Measurements from ENCODE around the gene NTM.

The NTM gene

DNA sequence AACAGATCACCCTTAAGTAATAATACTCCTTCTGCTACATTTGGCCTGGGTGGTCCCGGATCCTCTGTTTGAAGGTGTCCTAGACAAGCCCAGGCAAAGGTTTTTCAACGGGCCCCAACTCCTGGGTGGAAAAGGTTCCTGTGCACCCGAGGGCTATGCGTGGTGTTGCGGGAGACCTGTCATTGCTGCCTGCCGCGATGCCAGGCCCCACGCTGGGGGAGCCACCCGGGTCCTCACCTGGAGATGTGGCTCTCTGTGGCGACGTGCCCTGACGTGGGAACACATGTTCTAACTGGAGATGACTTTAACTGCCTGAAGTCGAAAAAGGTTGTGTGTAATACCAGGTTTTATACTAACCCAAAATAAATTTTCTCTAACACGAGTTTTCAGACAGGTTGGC lies 467.1 kb downstream of the NTM start:
- Histone ChIP-seq H3K9me3 (ENCODE audit: control insufficient read depth, insufficient read depth, low read length) (no peaks in the 10 kb centered on the region; the same call in 1 of the 2 replicates), H3K27me3 (ENCODE audit: control insufficient read depth, low read length) (no peaks in the 10 kb centered on the region), H3K9me2 (replicated peaks; ENCODE audit: control insufficient read depth, low read length) (no peaks in the 10 kb centered on the region), H3K27ac (ENCODE audit: low read depth, low read length) (no peak overlapping the region), H3K79me2 (ENCODE audit: control insufficient read depth, low read length) (no peaks in the 10 kb centered on the region), H3K36me3 (ENCODE audit: control insufficient read depth, low read length) (no peaks in the 10 kb centered on the region), H3K4me2 (ENCODE audit: low read length) (no peak overlapping the region), H3F3A (ENCODE audit: control insufficient read depth, insufficient read depth) (no peaks in the 10 kb centered on the region), H3K4me3 (ENCODE audit: low read length) (no peak overlapping the region), H4K20me1 (ENCODE audit: control insufficient read depth, insufficient read depth, low read depth, low read length) (no peaks in the 10 kb centered on the region), H3K4me1 (ENCODE audit: control insufficient read depth, low read length) (peaks cover 27% of the 10 kb centered on the region)
- TF ChIP-seq, protein P1, sequence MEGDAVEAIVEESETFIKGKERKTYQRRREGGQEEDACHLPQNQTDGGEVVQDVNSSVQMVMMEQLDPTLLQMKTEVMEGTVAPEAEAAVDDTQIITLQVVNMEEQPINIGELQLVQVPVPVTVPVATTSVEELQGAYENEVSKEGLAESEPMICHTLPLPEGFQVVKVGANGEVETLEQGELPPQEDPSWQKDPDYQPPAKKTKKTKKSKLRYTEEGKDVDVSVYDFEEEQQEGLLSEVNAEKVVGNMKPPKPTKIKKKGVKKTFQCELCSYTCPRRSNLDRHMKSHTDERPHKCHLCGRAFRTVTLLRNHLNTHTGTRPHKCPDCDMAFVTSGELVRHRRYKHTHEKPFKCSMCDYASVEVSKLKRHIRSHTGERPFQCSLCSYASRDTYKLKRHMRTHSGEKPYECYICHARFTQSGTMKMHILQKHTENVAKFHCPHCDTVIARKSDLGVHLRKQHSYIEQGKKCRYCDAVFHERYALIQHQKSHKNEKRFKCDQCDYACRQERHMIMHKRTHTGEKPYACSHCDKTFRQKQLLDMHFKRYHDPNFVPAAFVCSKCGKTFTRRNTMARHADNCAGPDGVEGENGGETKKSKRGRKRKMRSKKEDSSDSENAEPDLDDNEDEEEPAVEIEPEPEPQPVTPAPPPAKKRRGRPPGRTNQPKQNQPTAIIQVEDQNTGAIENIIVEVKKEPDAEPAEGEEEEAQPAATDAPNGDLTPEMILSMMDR (IDR thresholded peaks at IDR 0.05; ENCODE audit: low read depth, low read length, poor library complexity, severe bottlenecking) = no peak
- TF ChIP-seq EZH2phosphoT487 (IDR thresholded peaks at IDR 0.05; ENCODE audit: borderline replicate concordance, low read length) = no peak

DNA sequence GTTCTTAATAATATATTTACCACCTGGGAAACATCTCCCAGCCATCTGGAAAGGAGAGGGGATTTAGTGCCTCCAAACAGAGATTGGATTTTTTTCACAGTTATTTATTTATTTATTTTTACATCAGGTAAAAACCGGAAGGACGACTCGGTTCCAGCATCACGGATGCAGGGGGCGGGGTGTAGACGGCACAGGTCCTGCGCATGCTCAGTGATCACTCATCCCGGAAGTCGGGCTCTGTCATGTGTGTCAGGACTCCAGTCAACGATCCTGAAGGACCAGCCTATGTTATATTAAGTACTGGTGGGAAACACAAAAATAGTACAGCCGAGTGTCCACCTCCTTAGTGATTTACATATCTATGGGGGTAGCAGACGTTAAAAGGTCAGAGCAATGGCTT lies 467.6 kb downstream of the NTM start:
- Histone ChIP-seq H3K27ac (ENCODE audit: low read depth, low read length) (no peak overlapping the region), H3K36me3 (ENCODE audit: control insufficient read depth, low read length) (no peaks in the 10 kb centered on the region), H3F3A (ENCODE audit: control insufficient read depth, insufficient read depth) (no peaks in the 10 kb centered on the region), H3K4me2 (ENCODE audit: low read length) (no peak overlapping the region), H4K20me1 (ENCODE audit: control insufficient read depth, insufficient read depth, low read depth, low read length) (no peaks in the 10 kb centered on the region), H3K27me3 (ENCODE audit: control insufficient read depth, low read length) (no peaks in the 10 kb centered on the region), H3K79me2 (ENCODE audit: control insufficient read depth, low read length) (no peaks in the 10 kb centered on the region), H3K9me2 (replicated peaks; ENCODE audit: control insufficient read depth, low read length) (no peaks in the 10 kb centered on the region), H3K9me3 (ENCODE audit: control insufficient read depth, insufficient read depth, low read length) (no peaks in the 10 kb centered on the region; the same call in 1 of the 2 replicates), H3K4me3 (ENCODE audit: low read length) (no peak overlapping the region), H3K4me1 (ENCODE audit: control insufficient read depth, low read length) (peaks cover 26% of the 10 kb centered on the region)
- TF ChIP-seq, protein P1 (IDR thresholded peaks at IDR 0.05; ENCODE audit: low read depth, low read length, poor library complexity, severe bottlenecking) = no peak
- no peak for TF ChIP-seq EZH2phosphoT487 (IDR thresholded peaks at IDR 0.05; ENCODE audit: borderline replicate concordance, low read length)

DNA sequence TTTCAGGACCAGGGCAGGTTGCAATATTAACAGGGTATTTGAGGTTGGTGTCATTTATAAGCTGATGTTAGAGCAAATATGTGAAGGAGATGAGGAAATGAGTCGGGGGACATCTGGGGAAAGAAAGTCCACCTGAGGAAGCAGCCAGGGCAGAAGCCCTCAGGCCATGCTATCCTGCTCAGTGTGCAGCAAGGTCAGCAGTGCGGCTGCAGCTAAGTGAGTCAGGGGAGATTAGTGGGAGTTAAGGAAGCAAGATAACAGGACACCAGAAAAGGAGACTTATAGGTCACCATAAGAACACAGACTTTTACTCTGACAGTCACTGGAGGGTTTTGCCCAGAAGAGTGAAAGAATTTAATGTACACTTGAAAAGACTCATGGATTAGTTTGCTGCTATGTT lies 468.9 kb downstream of the NTM start:
- Histone ChIP-seq H3K27ac (ENCODE audit: low read depth, low read length) (no peak overlapping the region), H3K36me3 (ENCODE audit: control insufficient read depth, low read length) (no peaks in the 10 kb centered on the region), H3F3A (ENCODE audit: control insufficient read depth, insufficient read depth) (no peaks in the 10 kb centered on the region), H3K9me2 (replicated peaks; ENCODE audit: control insufficient read depth, low read length) (no peaks in the 10 kb centered on the region), H3K79me2 (ENCODE audit: control insufficient read depth, low read length) (no peaks in the 10 kb centered on the region), H3K4me3 (ENCODE audit: low read length) (no peak overlapping the region), H3K27me3 (ENCODE audit: control insufficient read depth, low read length) (no peaks in the 10 kb centered on the region), H3K9me3 (ENCODE audit: control insufficient read depth, insufficient read depth, low read length) (no peaks in the 10 kb centered on the region; the same call in 1 of the 2 replicates), H3K4me2 (ENCODE audit: low read length) (no peak overlapping the region), H4K20me1 (ENCODE audit: control insufficient read depth, insufficient read depth, low read depth, low read length) (no peaks in the 10 kb centered on the region), H3K4me1 (ENCODE audit: control insufficient read depth, low read length) (peaks cover 17% of the 10 kb centered on the region)
- TF ChIP-seq, protein P1 (IDR thresholded peaks at IDR 0.05; ENCODE audit: low read depth, low read length, poor library complexity, severe bottlenecking) = no peak
- no peak for TF ChIP-seq EZH2phosphoT487 (IDR thresholded peaks at IDR 0.05; ENCODE audit: borderline replicate concordance, low read length)
